GM12875 (cell line): Measurements from ENCODE around the gene AMH.

Source experiments
- H3K4me3 ChIP-seq: one replicate; pipeline ENCODE4 v1.5.1; 2011; ENCODE audit warnings: low read depth, low read length, control low read depth
- TF ChIP-seq, protein P1 (sequence below): IDR thresholded peaks from 2 replicates; pipeline ENCODE4 v1.5.1; 2011; ENCODE audit warnings: low read depth, mild to moderate bottlenecking, control low read depth, inconsistent platforms, low read length, moderate library complexity, borderline replicate concordance; ENCODE audit not compliant: insufficient read depth

Gene AMH

DNA sequence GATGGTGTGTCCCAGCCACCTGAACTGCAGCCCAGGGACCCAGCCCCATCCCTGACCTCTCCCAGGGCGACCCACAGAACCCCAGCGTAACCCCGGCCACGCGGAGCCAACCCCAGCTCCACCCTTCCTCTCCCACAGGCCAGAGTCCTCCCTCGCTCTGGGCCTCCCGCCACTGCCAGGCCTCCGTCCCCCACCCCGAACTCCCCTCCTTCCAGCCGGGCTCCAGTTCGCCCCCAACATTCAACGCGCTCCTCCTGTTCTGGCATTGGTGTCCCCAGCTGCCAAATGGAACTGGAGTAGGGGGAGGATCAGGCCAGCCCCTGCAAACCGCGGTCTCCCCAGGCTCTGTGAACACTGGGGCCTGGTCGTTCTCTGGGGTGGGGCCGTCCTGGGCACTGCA lies 51.4 kb downstream of the AMH start:
- TF ChIP-seq, protein P1, sequence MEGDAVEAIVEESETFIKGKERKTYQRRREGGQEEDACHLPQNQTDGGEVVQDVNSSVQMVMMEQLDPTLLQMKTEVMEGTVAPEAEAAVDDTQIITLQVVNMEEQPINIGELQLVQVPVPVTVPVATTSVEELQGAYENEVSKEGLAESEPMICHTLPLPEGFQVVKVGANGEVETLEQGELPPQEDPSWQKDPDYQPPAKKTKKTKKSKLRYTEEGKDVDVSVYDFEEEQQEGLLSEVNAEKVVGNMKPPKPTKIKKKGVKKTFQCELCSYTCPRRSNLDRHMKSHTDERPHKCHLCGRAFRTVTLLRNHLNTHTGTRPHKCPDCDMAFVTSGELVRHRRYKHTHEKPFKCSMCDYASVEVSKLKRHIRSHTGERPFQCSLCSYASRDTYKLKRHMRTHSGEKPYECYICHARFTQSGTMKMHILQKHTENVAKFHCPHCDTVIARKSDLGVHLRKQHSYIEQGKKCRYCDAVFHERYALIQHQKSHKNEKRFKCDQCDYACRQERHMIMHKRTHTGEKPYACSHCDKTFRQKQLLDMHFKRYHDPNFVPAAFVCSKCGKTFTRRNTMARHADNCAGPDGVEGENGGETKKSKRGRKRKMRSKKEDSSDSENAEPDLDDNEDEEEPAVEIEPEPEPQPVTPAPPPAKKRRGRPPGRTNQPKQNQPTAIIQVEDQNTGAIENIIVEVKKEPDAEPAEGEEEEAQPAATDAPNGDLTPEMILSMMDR = no peak
- H3K4me3 ChIP-seq = no peak overlapping the region
